ENCODE measurements around the gene GLTPD2.

The GLTPD2 gene

DNA sequence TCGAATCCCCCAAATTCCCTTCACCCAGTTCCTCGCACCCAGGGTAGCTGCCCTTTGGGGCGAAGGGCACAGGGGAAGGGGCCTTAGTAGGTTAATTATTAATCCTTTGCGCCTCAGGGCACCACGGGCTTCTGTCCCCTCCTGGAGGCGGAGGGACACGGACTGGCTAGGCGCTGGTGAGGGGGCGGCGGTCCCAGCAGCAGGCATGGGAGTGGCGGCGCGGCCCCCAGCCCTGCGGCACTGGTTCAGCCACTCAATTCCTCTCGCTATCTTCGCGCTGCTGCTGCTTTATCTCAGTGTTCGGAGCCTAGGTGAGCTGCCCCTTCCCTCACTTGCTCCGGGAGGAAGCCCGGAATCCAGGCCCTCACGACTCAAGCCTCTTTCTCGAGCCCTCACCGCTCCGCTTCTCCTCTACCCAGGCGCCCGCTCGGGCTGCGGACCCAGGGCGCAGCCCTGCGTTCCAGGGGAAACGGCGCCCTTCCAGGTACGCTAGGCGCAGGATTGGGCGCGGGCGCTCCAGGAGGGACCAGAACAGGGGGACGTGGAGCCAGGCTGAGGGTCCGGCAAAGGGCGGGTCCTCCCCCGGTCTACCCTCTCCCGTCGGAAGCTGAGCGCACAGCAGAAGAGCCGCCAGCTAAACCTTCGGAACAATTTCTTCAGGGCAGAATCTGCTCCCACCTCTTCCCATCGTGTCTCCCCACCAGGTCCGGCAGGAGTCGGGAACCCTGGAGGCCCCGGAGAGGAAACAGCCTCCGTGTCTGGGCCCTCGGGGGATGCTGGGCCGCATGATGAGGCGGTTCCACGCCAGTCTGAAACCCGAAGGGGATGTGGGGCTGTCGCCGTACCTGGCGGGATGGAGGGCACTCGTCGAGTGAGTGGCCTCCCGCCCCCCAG, at the start of gene GLTPD2:
Gene GLTPD2 (plus strand): TSS at position 158 of the 894 bp plus-strand sequence. CDS start 48 bp downstream, at position 206.
- FAIRE-seq: no peak

DNA sequence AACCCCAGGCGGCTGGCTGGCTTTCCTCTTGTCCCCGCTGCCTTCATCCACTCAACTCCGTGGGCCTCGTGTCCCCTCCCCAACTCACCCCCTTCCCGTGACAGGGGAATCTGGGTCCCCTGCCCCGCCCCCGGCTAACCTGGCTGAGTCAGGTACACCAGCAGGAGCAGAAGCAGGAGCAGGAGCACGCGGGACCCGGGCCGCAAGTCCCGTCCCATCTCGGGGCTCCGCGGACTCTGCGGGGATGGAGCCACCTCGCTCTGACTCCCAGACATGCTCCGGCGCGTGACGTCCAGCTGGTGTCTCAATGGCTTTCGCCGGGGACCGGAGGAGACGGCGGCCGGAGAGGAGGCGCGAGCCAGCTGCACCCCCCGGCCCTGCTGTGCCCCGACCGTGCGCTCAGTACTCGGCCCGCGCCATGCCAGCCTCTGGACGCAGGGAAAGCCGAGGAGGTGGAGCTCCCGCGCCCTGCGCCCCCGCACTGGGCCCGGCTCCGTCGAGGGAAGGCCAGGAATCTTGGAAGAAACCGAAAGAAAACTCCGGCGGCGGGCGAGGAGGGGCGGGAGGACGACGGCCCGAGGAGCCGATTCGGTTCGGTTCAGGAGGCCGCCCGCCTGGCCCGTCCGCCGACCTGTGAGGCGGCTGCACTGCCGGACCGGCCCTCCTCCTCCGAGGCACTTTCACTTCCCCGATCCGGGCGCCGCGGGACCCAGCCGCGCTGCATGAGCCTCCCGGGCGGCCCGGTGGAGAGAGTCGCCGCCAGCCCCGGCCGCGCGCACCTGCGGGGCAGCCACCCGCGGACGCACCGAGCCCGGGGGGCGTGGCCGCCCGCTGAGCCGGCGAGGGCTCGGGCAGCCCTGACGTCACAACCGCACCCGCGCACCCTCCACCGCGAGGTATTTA, 49.4 kb upstream of the GLTPD2 start, which contains the start of the genes CXCL16 and ZMYND15:
Gene CXCL16 (minus strand): TSS at position 807 of the 903 bp plus-strand sequence. CDS start 589 bp downstream, at position 218.
Gene ZMYND15 (plus strand): TSS at position 712 of the 903 bp plus-strand sequence. CDS start 716 bp downstream, outside the sequence.
- FAIRE-seq: no peak

DNA sequence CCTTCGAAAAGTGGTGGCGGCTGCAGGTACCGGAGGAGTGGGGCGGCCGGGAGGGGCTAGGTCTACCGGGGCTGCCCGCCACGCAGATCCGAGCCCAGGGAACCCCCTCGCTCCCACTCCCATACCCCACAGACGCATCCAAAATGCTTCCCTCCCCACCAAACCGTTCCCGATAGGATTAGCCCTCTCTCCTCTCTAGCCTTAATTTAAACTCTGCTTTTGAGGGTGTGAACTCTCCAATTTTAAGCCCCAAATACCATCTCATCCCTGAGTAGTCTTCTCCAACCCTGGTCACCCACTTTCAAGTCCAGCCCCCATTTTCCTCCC, 48.8 kb upstream of the GLTPD2 start:
- FAIRE-seq: no peak

DNA sequence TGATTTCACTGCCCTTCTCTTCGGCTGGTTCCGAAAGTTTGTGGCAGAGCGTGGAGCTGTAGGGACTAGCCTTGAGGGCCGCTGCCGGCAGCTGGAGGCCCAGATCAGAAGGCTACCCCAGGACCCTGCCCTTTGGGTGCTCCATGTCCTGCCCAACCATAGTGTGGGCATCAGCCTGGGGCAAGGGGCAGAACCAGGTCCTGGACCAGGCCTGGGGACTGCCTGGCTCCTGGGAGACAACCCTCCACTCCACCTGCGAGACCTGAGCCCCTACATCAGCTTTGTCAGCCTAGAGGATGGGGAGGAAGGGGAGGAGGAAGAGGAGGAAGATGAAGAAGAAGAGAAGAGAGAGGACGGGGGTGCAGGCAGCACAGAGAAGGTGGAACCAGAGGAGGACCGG, 48.2 kb upstream of the GLTPD2 start:
- FAIRE-seq: no peak

DNA sequence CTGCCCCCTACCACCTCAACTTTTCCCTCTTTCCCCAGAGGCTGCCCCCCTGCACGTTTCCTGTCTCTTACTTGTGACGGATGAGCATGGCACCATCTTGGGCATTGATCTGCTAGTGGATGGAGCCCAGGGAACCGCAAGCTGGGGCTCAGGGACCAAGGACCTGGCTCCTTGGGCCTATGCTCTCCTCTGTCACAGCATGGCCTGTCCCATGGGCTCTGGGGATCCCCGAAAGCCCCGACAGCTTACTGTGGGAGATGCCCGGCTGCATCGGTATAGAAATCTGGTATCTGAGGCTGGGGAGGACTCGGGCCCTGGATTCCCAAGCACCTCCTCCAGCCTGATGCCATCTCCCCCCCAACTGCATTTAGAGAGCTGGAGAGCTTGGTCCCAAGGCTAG, 47.2 kb upstream of the GLTPD2 start:
- FAIRE-seq: no peak

DNA sequence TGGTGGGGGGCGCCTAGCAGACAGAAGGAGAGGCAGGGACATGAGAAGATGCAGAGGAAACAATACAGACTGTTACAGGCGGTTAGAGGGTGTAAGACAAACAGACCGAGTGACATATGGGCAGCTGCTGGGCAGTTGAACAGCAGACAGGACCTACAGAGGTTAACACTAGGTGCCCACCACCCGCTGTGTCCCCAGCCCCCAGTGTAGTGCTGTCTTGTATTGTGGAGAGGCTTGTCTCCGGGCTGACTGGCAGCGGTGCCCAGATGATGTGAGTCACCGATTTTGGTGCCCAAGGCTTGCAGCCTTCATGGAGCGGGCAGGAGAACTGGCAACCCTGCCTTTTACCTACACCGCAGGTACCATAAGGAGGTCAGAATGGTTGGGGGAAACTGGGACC, 46.6 kb upstream of the GLTPD2 start:
- no peak for FAIRE-seq

DNA sequence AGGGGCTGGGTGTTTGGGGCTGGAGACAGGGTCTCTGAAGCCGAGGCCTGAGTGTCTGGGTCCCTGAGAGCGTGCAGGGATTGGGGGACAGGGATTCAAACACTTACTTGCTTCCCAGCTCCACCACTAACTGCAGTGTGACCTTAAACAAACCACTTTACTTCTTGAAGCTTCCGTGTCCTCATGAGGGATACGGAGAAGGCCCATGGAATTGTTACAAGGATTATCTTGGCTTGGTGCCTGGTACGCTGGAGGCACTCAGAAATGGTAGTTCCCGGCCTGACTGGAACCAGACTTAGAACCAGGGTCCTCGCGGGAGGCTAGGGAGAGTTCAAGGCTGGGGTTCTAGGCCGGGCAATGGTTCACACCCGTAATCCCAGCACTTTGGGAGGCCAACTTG, 46.1 kb upstream of the GLTPD2 start:
- FAIRE-seq: no peak

DNA sequence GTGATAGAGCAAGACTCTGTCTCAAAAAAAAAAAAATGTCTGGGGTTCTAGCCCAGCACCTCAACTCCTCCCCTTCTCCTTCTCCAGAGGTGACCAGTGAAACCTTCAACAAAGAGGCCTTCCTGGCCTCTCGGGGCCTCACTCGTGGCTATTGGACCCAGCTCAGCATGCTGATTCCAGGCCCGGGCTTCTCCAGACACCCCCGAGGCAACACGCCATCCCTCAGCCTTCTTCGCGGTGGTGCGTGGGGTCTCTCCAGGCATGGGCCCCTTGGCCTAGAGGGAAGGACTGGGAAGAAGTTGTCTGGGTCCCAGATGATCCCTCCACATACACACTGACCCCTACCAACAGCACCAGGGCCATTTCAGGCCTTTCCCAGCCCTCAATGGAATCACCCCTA, 45.5 kb upstream of the GLTPD2 start:
- FAIRE-seq: no peak

DNA sequence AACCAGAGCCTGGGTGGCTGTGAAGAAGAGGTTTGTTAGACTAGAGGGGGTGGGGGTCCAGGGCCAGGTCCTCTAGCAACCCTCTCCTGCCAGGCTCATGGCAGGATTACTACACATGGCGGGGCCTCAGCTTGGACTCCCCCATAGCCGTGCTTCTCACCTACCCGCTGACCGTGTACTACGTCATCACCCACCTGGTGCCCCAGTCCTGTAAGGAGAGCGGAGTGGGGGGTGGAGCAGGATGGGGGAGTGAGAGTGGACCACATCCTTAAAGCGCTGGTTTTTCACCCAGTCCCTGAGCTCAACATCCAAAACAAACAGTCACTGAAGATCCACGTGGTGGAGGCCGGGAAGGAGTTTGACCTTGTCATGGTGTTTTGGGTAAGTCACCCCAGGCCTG, 44.9 kb upstream of the GLTPD2 start:
- no peak for FAIRE-seq

DNA sequence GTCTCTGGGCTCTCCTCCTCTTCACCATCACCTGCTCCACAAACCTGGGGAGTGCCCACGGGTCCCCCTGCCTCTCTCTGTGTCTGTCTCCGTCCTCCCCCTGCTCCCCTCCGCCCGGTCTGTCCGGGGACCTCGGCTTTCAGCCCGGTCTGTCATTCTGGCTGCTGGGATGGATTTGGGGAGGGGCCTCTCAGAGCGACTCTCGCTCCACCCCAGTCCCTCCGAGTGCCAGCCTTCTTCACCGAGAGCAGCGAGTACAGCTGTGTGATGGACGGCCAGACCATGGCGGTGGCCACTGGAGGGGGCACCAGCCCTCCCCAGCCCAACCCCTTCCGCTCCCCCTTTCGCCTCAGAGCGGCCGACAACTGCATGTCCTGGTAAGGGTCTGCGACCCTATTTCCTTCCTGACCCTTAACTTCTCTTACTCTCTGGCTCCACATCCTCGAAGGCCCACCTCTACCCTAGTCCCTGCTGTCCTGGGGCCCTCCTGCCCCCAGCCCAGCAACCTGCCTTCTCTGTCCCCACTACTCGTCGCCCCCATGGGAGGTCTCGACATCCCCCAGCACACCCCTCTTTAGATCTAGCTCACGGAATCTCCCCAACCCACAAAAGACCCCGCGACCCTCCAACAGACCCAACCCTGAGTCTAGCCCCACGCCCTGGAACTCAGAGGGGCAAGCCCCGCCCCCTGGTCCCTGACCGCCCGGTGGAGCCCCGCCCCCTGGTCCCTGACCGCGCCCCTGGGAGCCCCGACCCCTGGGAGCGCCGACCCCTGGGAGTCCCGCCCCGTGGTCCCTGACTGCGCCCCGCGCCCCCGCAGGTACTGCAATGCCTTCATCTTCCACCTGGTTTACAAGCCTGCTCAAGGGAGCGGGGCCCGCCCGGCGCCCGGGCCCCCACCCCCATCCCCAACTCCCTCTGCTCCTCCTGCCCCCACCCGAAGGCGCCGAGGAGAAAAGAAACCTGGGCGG, 43.5 kb upstream of the GLTPD2 start:
- FAIRE-seq: no peak

DNA sequence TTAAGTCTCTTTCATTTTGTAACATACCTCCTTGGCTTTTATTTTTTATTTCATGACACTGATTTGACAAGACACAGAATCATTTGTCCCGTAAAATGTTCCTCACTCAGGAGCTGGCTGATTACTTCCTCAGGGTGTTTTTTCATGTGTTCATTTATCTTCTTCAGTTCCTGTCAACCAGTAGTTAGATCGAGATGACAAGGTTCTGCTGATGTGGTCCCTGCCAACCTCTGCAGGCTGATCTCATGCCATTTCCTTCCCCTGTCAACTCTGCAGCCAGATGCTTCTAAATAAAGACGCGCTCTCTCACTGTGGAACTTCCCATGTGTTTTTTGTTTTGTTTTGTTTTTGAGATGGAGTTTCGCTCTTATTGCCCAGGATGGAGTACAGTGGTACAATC, 40.9 kb upstream of the GLTPD2 start:
- FAIRE-seq: no peak

DNA sequence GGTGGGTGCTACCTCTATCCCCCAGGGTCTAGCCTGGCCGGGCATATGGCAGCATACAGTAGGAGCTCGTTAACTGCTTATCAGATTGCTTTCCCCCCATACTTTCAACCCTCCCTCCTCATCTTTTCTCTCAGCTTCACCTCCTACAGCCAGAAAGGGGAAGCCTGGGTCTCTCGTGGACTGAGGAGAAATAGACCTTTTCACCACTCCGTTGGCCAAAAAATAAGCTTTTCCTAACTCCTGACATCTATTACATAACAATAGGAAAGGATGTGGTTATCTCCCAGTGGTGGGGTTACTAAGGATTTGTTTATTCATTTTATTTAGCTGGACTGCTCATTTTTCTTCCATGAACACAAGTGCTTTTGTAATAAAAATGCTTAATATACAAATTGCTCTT, 40.1 kb upstream of the GLTPD2 start:
- FAIRE-seq: no peak

DNA sequence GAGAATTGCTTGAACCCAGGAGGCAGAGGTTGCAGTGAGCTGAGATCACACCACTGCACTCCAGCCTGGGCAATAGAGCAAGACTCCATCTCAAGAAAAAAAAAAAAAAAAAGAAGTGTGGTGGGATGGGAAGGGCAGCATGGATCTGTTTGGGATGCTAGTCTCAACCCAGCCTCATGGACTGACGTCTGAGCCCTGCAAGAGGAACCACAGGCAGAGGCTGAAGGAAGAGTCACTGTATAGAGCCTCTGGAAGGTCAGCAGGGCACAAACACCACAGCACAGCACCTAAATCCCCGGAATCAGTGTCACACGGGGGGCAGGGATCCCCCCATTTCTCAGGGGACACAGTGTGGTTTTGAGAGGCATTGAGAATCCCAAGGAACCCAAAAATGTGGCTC, 38.2 kb upstream of the GLTPD2 start:
- no peak for FAIRE-seq

DNA sequence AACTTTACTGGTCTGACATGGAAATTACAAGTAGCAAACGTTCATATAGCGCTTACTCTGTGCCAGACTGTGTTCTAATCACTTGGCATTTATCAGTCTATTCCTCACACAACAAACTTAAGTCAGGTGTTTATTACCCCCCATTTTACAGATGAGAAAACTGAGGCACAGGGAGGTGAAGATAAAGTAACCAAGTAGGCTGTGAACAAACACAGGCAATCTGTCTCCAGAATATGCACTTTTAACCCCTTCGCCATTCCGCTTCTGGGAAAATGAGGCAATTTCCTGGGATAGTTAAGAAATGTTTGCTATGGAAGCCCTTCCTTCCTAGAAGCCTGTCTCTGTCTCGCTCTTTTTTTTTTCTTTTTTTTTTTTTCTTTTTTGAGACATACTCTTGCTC, 36.8 kb upstream of the GLTPD2 start:
- no peak for FAIRE-seq

DNA sequence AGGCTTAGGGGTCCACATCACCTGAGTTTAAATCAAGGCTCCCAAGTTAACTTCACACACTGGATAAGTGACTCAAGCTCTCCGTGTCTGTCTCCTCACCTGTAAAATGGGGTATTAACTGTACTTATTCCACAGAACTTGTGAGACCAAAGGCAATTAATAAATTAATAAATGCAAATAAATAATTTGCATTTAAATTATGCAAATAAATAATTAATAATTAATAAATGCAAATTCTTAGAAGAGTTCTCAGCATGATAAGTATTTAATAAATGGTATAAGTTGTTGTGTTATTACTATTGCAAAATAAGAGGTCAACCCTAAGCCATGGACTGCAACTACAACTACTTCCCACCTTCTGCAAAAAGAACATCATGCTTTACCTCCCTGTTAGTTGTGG, 35.4 kb upstream of the GLTPD2 start:
- FAIRE-seq: no peak

DNA sequence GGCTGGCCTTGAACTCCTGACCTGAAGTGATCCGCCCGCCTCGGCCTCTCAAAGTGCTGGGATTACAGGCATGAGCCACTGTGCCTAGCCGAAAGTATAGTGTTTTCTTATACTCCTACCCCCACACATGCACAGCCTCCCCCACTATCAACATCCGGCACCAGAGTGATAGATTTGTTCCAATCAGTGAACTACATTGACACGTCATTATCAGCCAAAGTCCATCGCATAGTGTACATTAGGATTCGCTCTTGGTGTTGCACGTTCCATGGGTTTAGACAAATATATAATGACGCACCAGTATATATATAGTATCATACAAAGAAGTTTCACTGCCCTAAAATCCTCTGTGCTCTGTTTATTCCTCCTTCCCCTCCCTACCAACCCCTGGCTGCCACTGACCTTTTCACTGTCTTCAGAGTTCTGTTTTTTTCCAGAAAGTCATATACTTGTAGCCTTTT, 29.0 kb upstream of the GLTPD2 start:
- no peak for FAIRE-seq

DNA sequence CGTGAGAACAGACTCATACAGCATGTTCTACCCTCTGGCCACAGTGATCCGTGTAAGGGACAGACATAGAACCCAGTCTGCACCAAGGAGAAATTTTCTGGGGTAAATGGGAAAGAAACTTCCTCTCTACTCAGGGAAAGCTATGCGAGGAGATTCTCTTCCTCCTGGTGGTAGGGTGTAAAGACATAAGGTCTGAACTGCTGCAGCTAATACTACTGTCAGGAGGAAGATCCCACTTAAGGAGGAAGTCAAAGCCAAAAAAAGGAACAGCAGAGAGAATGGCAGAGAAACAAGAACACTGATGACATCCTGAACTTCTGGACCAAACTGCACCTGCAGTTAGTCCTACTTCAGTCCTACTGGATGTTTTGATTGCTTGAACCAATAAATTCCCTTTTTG, 24.2 kb upstream of the GLTPD2 start:
- no peak for FAIRE-seq

DNA sequence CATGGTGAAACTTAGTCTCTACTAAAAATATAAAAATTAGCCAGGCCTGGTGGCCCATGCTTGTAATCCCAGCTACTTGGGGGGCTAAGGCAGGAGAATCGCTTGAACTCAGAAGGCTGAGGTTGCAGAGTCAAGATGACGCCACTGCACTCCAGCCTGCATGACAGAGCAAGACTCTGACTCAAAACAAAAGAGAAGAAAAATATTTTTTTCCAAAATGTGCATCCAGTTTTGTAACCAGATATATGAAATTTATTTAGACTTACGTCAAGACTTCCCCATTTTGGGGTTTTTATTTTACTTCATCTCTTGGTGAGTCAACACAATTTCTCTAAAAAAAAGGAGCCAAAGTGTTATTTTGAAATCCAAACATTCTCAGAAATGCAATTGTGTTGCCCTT, 22.6 kb upstream of the GLTPD2 start:
- no peak for FAIRE-seq

DNA sequence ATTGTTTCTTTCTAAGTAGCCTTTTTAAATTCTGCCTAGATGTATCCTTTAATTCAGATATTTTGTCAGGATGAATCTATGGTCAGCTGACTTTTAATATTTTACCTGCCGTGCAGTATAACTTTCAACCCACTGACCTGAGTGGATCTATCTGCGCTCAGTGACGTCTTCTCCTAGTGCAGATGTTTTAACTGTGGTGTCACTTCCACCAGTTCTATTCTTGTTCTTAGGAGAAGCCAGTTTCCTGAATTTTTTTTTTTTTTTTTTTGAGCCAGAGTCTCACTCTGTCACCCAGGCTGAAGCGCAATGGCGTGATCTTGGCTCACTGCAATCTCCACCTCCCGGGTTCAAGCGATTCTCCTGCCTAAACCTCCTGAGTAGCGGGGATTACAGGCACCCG, 22.0 kb upstream of the GLTPD2 start:
- no peak for FAIRE-seq

DNA sequence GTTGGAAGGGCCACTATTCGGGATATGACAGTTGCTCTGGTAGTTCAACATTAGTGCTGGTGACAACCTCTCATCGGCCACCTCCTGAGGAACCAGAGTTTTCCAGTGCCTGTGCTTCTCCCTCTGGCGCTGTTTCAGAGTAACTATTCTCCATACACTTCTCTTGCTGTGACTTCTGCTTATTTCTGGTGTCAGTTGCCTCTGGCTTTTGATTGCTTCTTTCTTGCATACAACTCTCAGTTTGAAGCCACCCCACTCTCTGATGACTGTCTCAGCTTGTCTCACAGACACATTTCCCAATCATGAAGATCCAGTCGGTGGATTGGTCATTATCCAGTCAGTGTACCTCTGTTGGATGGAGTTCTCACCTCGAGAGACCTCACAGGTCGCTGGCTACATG, 20.5 kb upstream of the GLTPD2 start:
- FAIRE-seq: no peak

DNA sequence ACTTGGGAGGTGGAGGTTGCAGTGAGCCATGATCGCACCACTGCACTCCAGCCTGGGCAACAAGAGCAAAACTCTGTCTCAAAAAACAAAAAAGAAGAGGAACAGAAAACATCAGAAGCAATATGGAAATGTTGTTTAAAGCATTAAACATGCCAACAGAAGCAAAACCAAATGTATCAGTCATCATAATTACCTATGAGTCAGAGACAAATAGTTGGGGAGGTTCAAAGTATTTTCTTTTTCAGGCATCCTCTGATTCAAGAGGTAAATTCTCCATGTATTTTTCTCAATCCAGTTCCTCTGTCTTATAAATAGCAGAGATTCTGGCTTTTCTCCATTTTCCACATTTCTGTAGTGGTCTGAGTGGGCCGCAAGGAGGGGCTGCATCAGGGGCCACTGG, 19.1 kb upstream of the GLTPD2 start:
- no peak for FAIRE-seq

DNA sequence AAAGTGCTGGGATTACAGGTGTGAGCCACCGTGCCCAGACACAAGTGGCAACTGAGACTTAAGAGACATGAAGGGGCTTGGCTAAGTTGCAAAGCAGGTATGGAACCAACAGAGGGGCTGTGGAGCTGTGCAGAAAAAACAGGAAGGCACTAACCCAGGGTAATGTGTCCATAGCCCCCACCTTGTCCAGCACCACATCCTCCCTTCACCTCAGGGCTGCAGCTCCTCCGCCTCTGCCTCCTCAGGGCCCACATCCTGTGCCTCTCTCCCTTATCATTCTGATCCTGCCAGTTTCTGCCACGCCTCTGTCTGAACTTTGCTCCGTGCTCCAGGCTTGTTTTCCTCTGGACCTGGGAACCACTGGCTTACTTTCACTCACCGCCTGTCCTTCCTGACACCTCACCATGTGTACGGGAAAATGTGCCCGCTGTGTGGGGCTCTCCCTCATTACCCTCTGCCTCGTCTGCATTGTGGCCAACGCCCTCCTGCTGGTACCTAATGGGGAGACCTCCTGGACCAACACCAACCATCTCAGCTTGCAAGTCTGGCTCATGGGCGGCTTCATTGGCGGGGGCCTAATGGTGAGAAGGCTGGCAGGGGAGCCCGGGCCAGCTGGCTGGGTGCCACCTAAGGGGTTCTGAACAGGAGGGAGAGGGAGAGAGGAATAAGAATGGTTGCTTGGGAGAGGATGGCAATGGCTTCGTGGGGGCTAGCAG, 17.1 kb upstream of the GLTPD2 start, which contains the start of gene TM4SF5:
Gene TM4SF5 (plus strand): TSS at position 368 of the 716 bp plus-strand sequence. CDS start 37 bp downstream, at position 405.
- no peak for FAIRE-seq
